K562 (cell line): ENCODE results near the gene TPK1. TPM values are rescaled to one million over a fixed set of nuclear protein-coding genes. Genes with fewer than 3 reads are reported as not detected.

Source experiments
- ATAC-seq: fragments of 200-7000 bp; cut with Tn5 transposase; 3 replicates; pipeline ENCODE4 v1.9.1; 2020; ENCODE audit warnings: moderate library complexity
- BruUV-seq: library from RNA; stranded (reverse); fragments of 400-500 nt; replicated peaks from 2 replicates; lab custom pipeline; 2021; lab: Mats Ljungman, UMichigan
- CTCF ChIA-PET: fragments of 300-600 bp; formaldehyde crosslinking; extraction: SDS; loops from one replicate; lab custom pipeline; 2021; ENCODE audit warnings: low intra/inter-chr PET ratio; lab: Yijun Ruan, JAX
- POLR2A ChIA-PET: fragments of 300-600, 350-650 bp; sonication (Branson Sonifier 250); formaldehyde crosslinking; extraction: SDS; loops from one replicate; lab custom pipeline; 2021; ENCODE audit warnings: antibody characterized with exemption, inconsistent platforms; lab: Yijun Ruan, JAX
- DNase-seq, 4 experiments: peaks; one replicate each; pipeline versions ENCODE4 v3.0.0 to v3.0.0-alpha.2; 2011 to 2018; ENCODE audit warnings: low spot score in 3 of 4, mixed read lengths in 3 of 4; ENCODE audit errors: extremely low read depth in 1 of 4
- FAIRE-seq: peaks from 2 replicates; lab custom pipeline; 2011; peaks lifted over from hg19 to GRCh38; lab: Jason Lieb, UNC
- H2AFZ ChIP-seq: 2 replicates; pipeline ENCODE4 v1.6.0; 2011; ENCODE audit warnings: low read depth, low read length, control low read depth, inconsistent platforms
- H3K27ac ChIP-seq: fragments of 200-600 bp; 3 replicates; pipeline ENCODE4 v1.8.0; 2011; ENCODE audit warnings: low read depth, mild to moderate bottlenecking, control low read depth, inconsistent platforms, low read length, moderate library complexity, mixed read lengths; ENCODE audit errors: extremely low read depth
- H3K27me3 ChIP-seq, 2 experiments: fragments of 300-600 bp in 1 of 2; 2 replicates in 1 of 2; 3 replicates in 1 of 2; pipeline versions ENCODE4 v1.6.0 to v1.8.0; 2011; ENCODE audit warnings: inconsistent platforms in 2 of 2, low read length in 2 of 2, mild to moderate bottlenecking in 1 of 2, mixed read lengths in 1 of 2, moderate library complexity in 1 of 2; ENCODE audit not compliant: control insufficient read depth in 2 of 2, insufficient read depth in 2 of 2
- H3K36me3 ChIP-seq: fragments of 300-600 bp; 3 replicates; pipeline ENCODE4 v1.8.0; 2011; ENCODE audit warnings: mild to moderate bottlenecking, low read length, inconsistent platforms; ENCODE audit not compliant: control insufficient read depth, insufficient read depth
- H3K4me1 ChIP-seq, 2 experiments: fragments of 200-600 bp in 1 of 2; replicated peaks in 1 of 2; 2 replicates in 1 of 2; 3 replicates in 1 of 2; pipeline versions ENCODE4 v1.5.1 to v1.8.0; 2011; ENCODE audit warnings: inconsistent platforms in 2 of 2, low read length in 2 of 2, mild to moderate bottlenecking in 1 of 2, mixed read lengths in 1 of 2, moderate library complexity in 1 of 2; ENCODE audit not compliant: control insufficient read depth in 2 of 2, insufficient read depth in 2 of 2
- H3K4me2 ChIP-seq: 2 replicates; pipeline ENCODE4 v1.6.1; 2011; ENCODE audit warnings: low read length, control low read depth, inconsistent platforms, mixed read lengths; ENCODE audit not compliant: insufficient read depth
- H3K4me3 ChIP-seq: fragments of 200-600 bp; sonication (generic), shearing (Covaris generic); 2 replicates; pipeline ENCODE4 v1.5.1; 2016; ENCODE audit warnings: control low read depth, inconsistent platforms
- H3K79me2 ChIP-seq: fragments of 200-600 bp; 3 replicates; pipeline ENCODE4 v1.8.0; 2011; ENCODE audit warnings: low read length, inconsistent platforms; ENCODE audit not compliant: control insufficient read depth, insufficient read depth
- H3K9ac ChIP-seq, 2 experiments: 2 replicates each; pipeline versions ENCODE4 v1.6.0 to v1.6.1; 2011; ENCODE audit warnings: low read depth in 2 of 2, low read length in 2 of 2, control low read depth in 1 of 2, inconsistent platforms in 1 of 2, mild to moderate bottlenecking in 1 of 2, mixed read lengths in 1 of 2; ENCODE audit not compliant: insufficient read depth in 1 of 2
- H3K9me1 ChIP-seq: one replicate; pipeline ENCODE4 v1.6.0; 2011; ENCODE audit warnings: inconsistent platforms, mild to moderate bottlenecking, low read length, moderate library complexity; ENCODE audit not compliant: control insufficient read depth, insufficient read depth
- H3K9me3 ChIP-seq: replicated peaks from 2 replicates; pipeline ENCODE4 v1.5.1; 2011; ENCODE audit warnings: low read depth, low read length, inconsistent platforms; ENCODE audit not compliant: control insufficient read depth, insufficient read depth
- H4K20me1 ChIP-seq: replicated peaks from 2 replicates; pipeline ENCODE4 v1.6.1; 2011; ENCODE audit warnings: low read length, inconsistent platforms, mixed read lengths; ENCODE audit not compliant: control insufficient read depth, insufficient read depth
- CBX2 ChIP-seq: fragments of 200-600 bp; sonication (generic); IDR thresholded peaks from one replicate; pipeline ENCODE4 v1.6.1; 2012; ENCODE audit warnings: mild to moderate bottlenecking, low read length, inconsistent platforms; ENCODE audit not compliant: insufficient read depth, poor library complexity, severe bottlenecking
- ELF4 ChIP-seq: fragments of 450-650 bp; formaldehyde crosslinking; IDR thresholded peaks from 2 replicates; pipeline ENCODE4 v1.4.0; 2022; ENCODE audit warnings: missing genetic modification characterization
- FOXM1 ChIP-seq, 2 experiments: fragments of 450-650 bp in 1 of 2; sonication (generic) in 1 of 2; formaldehyde crosslinking in 1 of 2; IDR thresholded peaks; 2 replicates each; pipeline versions ENCODE4 v1.6.1 to v1.9.0; 2017 to 2022; ENCODE audit warnings: low read depth in 2 of 2, mild to moderate bottlenecking in 2 of 2, missing genetic modification reagents in 1 of 2, moderate library complexity in 1 of 2
- HMGXB4 ChIP-seq: sonication (generic); formaldehyde crosslinking; IDR thresholded peaks from 2 replicates; pipeline ENCODE4 v1.8.1; 2023; ENCODE audit warnings: mild to moderate bottlenecking, missing genetic modification reagents
- KDM4B ChIP-seq, 2 experiments: fragments of 450-650 bp in 1 of 2; sonication (generic) in 1 of 2; IDR thresholded peaks; 2 replicates each; pipeline ENCODE4 v1.6.1; 2016 to 2017; ENCODE audit warnings: borderline replicate concordance in 2 of 2, antibody characterized with exemption in 1 of 2, low read depth in 1 of 2, mild to moderate bottlenecking in 1 of 2
- MXI1 ChIP-seq: IDR thresholded peaks from 2 replicates; pipeline ENCODE4 v1.6.1; 2011; ENCODE audit warnings: low read depth, mild to moderate bottlenecking, improper control_type of control experiment, low read length
- NCOA2 ChIP-seq, 2 experiments: fragments of 450-650 bp; IDR thresholded peaks; 2 replicates each; pipeline ENCODE4 v1.6.1; 2018; ENCODE audit warnings: mild to moderate bottlenecking in 2 of 2, moderate library complexity in 1 of 2; ENCODE audit not compliant: partially characterized antibody in 2 of 2
- NCOR1 ChIP-seq: fragments of 450-650 bp; IDR thresholded peaks from 2 replicates; pipeline ENCODE4 v1.6.1; 2016; ENCODE audit warnings: mild to moderate bottlenecking, moderate library complexity
- NR4A1 ChIP-seq, 2 experiments: fragments of 250-450 bp in 1 of 2; fragments of 450-650 bp in 1 of 2; sonication (Bioruptor Pico) in 1 of 2; IDR thresholded peaks; 2 replicates each; pipeline versions ENCODE4 v1.4.0 to v1.6.1; 2016 to 2020; ENCODE audit warnings: mild to moderate bottlenecking in 2 of 2, missing compliant biosample characterization in 1 of 2, missing genetic modification characterization in 1 of 2, moderate library complexity in 1 of 2
- SMAD4 ChIP-seq: fragments of 250-450 bp; sonication (Bioruptor Pico); conservative IDR thresholded peaks from 2 replicates; pipeline ENCODE4 v1.8.0; 2021; ENCODE audit warnings: inconsistent platforms, mild to moderate bottlenecking, moderate library complexity
- STAG1 ChIP-seq: sonication (generic); formaldehyde crosslinking; IDR thresholded peaks from 2 replicates; pipeline ENCODE4 v1.5.0; 2020; ENCODE audit warnings: missing genetic modification reagents, borderline replicate concordance
- TAF15 ChIP-seq: fragments of 200-400 bp; formaldehyde crosslinking; IDR thresholded peaks from 2 replicates; pipeline ENCODE4 v1.6.1; 2017; ENCODE audit warnings: mild to moderate bottlenecking, low read depth, low read length, moderate library complexity
- TAF7 ChIP-seq: fragments of 450-650 bp; IDR thresholded peaks from 2 replicates; pipeline ENCODE4 v1.6.1; 2016; ENCODE audit warnings: missing genetic modification characterization, missing compliant biosample characterization
- ZBTB11 ChIP-seq, 3 experiments: fragments of 200-800 bp in 1 of 3; fragments of 250-450 bp in 1 of 3; fragments of 450-650 bp in 1 of 3; sonication (Bioruptor Pico) in 1 of 3; sonication (Bioruptor generic) in 1 of 3; formaldehyde crosslinking in 1 of 3; IDR thresholded peaks; 2 replicates each; pipeline versions ENCODE4 v1.6.1 to v1.8.0; 2016 to 2022; ENCODE audit warnings: mild to moderate bottlenecking in 2 of 3, missing genetic modification characterization in 2 of 3, missing compliant biosample characterization in 1 of 3, moderate library complexity in 1 of 3
- ZC3H4 ChIP-seq: sonication (generic); formaldehyde crosslinking; IDR thresholded peaks from 2 replicates; pipeline ENCODE4 v1.9.0; 2021; ENCODE audit warnings: missing genetic modification reagents, borderline replicate concordance
- WGBS: fragments of 100-300 bp; shearing (Covaris generic); methylation state at CpG from one replicate; pipeline ENCODE4 v1.1.6; 2016; ENCODE audit warnings: low coverage, mixed read lengths; ENCODE audit not compliant: insufficient coverage; ENCODE audit errors: missing lambda C conversion rate; 5-methylcytosine and 5-hydroxymethylcytosine counted together
- in situ Hi-C: fragments of 300-500 bp; cut with MboI; formaldehyde crosslinking; loops from 4 replicates; pipeline ENCODE4 v1.15.0; 2018; ENCODE audit warnings: inconsistent platforms, mixed read lengths
- intact Hi-C: fragments of 100-400 bp; cut with micrococcal nuclease; formaldehyde crosslinking; loops from 2 replicates; pipeline ENCODE4 v1.14.2; 2022
- polyA plus RNA-seq, 8 experiments: library from polyadenylated mRNA; depleted of rRNA in 4 of 8; stranded (reverse) in 5 of 8; unstranded in 3 of 8; fragments of >200 nt; fragmentation: Nextera tagmentation in 2 of 8; fragmentation: Illumina TruSeq in 1 of 8; extraction: Ambion mirVana in 2 of 8; extraction: Trizol in 1 of 8; gene quantifications; 2 replicates each; pipeline versions ENCODE4 v1.2.1 to v1.2.3, GENCODE V29; 2011 to 2014; ENCODE audit warnings: inconsistent platforms in 1 of 8, missing spikeins in 1 of 8
- total RNA-seq, 7 experiments: library from RNA; depleted of rRNA in 6 of 7; stranded (reverse); fragments of >200 nt in 6 of 7; fragmentation: Illumina TruSeq in 2 of 7; extraction: Trizol in 2 of 7; gene quantifications; 2 replicates each; pipeline versions ENCODE4 v1.2.1 to v1.2.3, GENCODE V29; 2011 to 2021; ENCODE audit warnings: low replicate concordance in 1 of 7

TPK1 gene
- total and polyA plus RNA-seq, 9 of the 15 experiments (the other 6 are each of a cell fraction or from before 2014, with no cell fraction given): 5.1 to 16.2 (median 9.2) TPM

GRCh38 chr7:144786079-144786478 is 49.8 kb downstream of the TPK1 start:
- no peak for FAIRE-seq
- no peaks in the 10 kb centered on the region for H3K9me1 ChIP-seq
- no TSS peak for BruUV-seq
- TF ChIP-seq KDM4B (IDR thresholded peaks at IDR 0.05; ENCODE audit: borderline replicate concordance in 2 of 2, low read depth in 1 of 2) (no peak), NCOR1 (no peak), SMAD4 (no peak), MXI1 (no peak), FOXM1 (IDR thresholded peaks at IDR 0.05; ENCODE audit: low read depth) (no peak), FOXM1 (CRISPR knock-in tag; IDR thresholded peaks at IDR 0.05; ENCODE audit: low read depth) (no peak), ELF4 (CRISPR knock-in tag) (no peak), STAG1 (CRISPR knock-in tag) (no peak), TAF15 (no peak), TAF7 (no peak), ZC3H4 (CRISPR knock-in tag) (no peak), HMGXB4 (no peak), NR4A1 (CRISPR knock-in tag; IDR thresholded peaks at IDR 0.05) (no peak), NR4A1 (tag; IDR thresholded peaks at IDR 0.05) (no peak), CBX2 (no peak), ZBTB11 (CRISPR knock-in tag; IDR thresholded peaks at IDR 0.05) (no peak), NCOA2 (IDR thresholded peaks at IDR 0.05; ENCODE audit: partially characterized antibody in 2 of 2) (no peak)
- ChIA-PET POLR2A (interaction anchor here (0.7 kb wide), 1 partner anchor 58 kb away, joined by 3 read pairs; no protein-coding TSS in a partner anchor), CTCF (no interaction called here)
- ATAC-seq: no peak
- H3K27me3 ChIP-seq: no peaks in the 10 kb centered on the region
- H2AFZ ChIP-seq: no peak overlapping the region
- H3K4me2 ChIP-seq: no peak overlapping the region
- no peaks in the 10 kb centered on the region for H3K9me3 ChIP-seq
- H3K4me3 ChIP-seq: no peak overlapping the region
- no peak overlapping the region for H3K9ac ChIP-seq
- no peaks in the 10 kb centered on the region for H4K20me1 ChIP-seq
- DNase-seq: no peak
- H3K36me3 ChIP-seq: no peaks in the 10 kb centered on the region
- H3K4me1 ChIP-seq: no peaks in the 10 kb centered on the region
- intact Hi-C loops: no loop called here
- in situ Hi-C loops: no loop called here
- H3K27ac ChIP-seq: no peak overlapping the region
- 0% methylated on average over 1 of the region's 1 CpG for WGBS
- H3K79me2 ChIP-seq: no peaks in the 10 kb centered on the region
